HG03103 (cell line): ENCODE data around the gene GTF2A2.

Experiments
- ATAC-seq: cut with Tn5 transposase; IDR thresholded peaks from one replicate; pipeline ENCODE4 v1.9.1; 2021; ENCODE audit warnings: low read depth; ENCODE audit not compliant: unreplicated experiment

Gene GTF2A2

DNA sequence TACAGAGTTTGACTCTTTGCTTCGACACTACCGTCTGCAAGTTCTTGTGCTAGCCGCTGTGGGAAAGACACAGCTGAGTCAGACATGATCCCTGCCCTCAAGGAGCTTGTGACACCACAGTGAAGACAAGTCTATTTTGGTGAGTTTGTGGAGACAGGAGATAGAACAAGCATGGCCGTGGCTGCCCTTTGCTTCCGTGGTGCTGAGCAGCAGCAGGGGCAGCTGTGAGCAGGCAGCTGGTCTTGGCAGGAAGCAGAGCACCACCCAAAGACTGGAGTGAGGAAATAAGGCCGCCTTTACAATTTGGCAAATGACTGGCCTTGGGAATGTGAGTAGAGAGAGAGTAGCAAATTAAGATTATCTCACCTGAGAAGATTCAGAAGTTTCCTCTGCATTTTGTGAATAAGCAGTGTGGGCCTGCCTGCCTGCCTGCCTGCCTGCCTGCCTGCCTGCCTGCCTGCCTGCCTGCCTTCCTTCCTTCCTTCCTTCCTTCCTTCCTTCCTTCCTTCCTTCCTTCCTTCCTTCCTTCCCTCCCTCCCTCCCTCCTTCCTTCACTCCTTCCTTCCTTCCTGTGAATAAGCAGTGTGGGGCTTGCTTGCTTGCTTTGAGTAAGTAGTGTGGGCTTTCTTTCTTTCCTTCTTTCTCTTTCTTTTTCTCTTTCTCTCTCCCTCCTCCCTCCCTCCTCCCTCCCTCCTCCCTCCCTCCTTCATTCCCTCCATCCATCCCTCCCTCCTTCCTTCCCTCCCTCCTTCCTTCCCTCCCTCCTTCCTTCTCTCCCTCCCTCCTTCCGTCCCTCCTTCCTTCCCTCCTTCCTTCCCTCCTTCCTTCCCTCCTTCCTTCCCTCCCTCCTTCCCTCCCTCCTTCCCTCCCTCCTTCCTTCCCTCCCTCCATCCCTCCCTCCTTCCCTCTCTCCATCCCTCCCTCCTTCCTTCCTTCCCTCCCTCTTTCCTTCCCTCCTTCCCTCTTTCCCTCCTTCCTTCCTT is 47.3 kb downstream of the GTF2A2 start:
- ATAC-seq, result no peak

DNA sequence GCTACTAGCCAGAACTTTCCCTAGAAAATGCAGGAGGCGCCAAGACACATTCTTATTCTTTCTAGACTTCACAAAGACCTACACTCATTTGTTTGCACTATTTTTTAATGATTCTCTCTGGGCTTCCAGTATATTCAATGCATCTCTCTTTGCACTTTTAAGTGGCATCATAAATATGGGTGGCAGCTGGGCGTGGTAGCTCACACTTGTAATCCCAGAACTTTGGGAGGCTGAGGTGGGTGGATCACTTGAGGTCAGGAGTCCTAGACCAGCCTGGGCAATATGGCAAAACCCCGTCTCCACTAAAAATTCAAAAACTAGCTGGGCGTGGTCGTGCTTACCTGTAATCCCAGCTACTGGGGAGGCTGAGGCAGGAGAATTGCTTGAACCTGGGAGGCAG is 51.3 kb downstream of the GTF2A2 start:
- ATAC-seq, result no peak

DNA sequence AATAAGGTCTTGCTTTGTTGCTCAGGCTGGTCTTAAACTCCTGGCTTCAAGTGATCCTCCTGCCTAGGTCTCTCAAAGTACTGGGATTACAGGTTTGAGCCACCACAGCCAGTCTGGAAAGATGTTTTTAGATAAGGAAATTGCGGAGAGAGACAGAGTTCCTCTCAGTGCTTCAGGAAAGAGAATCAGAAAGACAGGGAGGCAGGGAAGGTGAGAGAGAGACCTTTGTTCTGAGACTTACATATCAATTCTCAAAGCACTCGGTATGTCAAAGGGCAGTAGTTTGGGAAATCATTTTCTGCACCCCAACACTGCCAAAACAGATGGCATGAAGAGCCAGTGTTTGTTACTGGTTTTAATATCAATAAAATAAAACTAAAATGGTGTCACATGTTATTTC is 58.9 kb downstream of the GTF2A2 start:
- ATAC-seq, result no peak

DNA sequence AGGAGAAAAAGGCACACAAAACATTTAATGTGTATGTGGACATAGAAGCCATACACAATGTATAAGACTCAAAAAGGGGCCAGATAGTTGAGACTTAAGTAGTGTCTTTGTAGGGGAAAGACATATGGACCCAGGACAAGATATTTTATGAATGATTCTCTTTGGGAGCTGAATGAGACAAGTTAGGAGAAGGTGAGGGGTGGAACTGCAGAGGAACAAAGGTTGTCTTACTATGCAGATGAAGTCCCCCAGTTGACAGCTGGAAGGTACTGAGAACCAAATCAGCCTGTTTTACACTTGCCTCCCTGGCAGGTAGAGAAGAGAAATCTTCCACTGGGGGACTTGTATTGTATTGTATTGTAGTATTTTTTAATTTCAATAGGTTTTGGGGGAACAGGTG is 60.7 kb downstream of the GTF2A2 start:
- ATAC-seq, result no peak

DNA sequence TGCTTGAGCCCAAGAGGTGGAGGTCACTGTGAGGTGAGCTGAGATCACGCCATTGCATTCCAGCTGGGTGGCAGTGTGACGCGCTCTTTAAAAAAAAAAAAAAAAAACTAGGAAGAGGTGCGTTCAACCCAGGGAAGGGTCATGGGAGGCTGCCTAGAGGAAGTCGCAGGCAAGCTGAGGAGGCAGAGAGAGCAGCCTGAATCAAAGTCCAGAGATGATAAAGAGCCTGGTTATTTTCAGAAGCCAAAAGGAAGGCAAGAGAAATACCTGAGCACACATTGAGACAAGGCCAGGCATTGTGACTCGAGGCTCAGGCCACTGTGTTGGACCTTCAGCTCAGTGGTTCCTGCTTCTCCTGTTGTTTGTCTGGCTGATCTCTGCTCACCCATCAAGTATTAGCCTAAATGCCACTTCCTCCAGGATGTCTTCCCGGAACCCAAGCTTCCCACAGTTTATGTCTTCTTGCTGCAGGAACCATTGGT is 61.8 kb downstream of the GTF2A2 start:
- no peak for ATAC-seq

DNA sequence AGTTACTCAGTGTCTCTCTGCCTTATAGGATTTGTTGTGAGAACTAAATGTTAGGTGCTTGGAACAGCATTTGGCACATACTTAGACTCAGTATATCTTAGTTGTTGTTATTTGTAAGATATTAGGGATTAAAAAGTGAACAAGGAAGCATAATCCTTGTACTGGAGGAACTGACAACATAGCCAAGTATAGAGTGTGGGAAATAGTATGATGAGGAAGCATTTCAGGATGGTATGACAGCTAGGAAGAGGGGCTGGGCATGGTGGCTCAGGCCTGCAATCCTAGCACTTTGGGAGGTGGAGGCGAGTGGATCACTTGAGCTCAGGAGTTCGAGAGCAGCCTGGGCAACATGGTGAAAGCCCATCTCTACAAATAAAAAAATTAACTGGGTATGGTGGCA is 62.3 kb downstream of the GTF2A2 start:
- ATAC-seq, result no peak

DNA sequence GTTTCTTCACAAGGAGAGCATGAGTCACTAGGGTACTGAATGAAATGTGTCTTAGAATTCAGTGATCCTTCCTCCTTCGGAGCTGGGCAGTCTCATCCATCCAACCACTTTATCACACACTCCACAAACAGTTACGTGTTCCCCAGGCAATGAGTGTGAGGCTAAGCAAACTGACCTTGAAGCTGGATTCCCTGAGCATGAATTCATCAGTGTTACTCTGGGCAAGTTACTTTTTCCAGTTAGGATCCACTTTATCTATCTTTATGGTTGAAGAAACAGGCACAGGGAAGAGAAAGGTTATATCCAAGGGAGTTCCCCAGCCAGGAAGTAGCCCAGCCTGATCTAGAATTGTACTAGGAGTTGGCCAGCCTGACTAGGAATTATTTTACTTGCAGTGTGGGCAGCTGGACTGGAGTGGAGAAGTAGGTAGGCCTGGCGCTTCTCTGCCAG is 62.8 kb downstream of the GTF2A2 start:
- no peak for ATAC-seq

DNA sequence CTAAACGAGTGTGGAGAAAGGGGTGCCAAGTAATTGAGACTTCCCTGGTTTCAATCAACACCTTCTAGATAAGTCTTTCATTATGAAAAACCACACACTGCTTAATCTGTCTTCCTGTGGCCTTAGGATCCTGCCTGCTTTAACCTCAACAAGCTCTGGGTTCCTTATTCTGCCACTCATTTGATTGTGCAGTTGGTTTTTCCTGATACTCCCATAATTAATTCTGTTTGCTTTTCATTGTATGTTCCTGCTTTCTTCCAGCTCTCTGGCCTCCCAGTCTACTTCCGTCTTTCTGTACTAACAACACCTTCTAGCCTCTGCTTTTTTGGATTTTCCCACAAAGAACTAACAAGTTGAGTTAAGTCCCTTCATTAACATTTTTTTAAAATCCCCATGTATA is 66.0 kb downstream of the GTF2A2 start:
- no peak for ATAC-seq

DNA sequence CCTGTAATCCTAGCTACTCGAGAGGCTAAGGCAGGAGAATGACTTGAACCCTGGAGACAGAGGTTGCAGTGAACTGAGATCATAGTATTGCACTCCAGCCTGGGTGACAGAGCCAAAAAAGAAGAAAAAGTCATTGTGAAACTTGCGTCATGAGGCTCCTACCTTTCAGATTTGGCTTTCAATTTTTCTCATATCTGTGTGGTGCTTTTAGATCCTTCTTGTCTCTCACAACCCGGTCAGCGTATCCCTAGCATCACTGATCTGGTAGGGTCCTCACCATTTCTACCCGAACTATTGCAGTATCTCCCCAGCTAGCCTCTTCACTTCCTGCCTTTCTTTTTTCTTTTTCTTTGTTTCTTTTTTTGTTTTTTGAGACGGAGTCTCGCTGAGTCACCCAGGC is 67.3 kb downstream of the GTF2A2 start:
- no peak for ATAC-seq
